ENCODE measurements around the gene TTC13.

- TF ChIP-seq EZH2phosphoT487 (IDR thresholded peaks at IDR 0.05; ENCODE audit: borderline replicate concordance, low read length) (no peak), CTCF (conservative IDR thresholded peaks at IDR 0.05; ENCODE audit: low read depth, low read length) (no peak), EZH2 (IDR thresholded peaks at IDR 0.05; ENCODE audit: low read length, unreplicated experiment) (no peak)
Observed at GRCh38 chr1:230919207-230919606, 59.5 kb downstream of the TTC13 start.
